Anterior cingulate cortex (tissue), 58 donors: Measurements from ENCODE around the gene PAX5.

Experiments
- DNase-seq, 58 donors: peaks; one replicate each; lab custom pipeline; 2025; lab: John Stamatoyannopoulos, UW

The PAX5 gene

GRCh38 chr9:37037503-37038301 is 3.6 kb upstream of the PAX5 start:
- DNase-seq = no peak

- DNase-seq = no peak
Observed at GRCh38 chr9:37036776-37037502, 2.9 kb upstream of the PAX5 start.

GRCh38 chr9:37036371-37036775 is 2.3 kb upstream of the PAX5 start:
- DNase-seq = no peak

GRCh38 chr9:37035648-37036370 is 1.7 kb upstream of the PAX5 start:
- no peak for DNase-seq

- no peak for DNase-seq
Observed at GRCh38 chr9:37034938-37035647, 1.0 kb upstream of the PAX5 start.

GRCh38 chr9:37034305-37034937 is 353 bp upstream of the PAX5 start:
- no peak for DNase-seq

- no peak for DNase-seq
Observed at GRCh38 chr9:37033141-37033540, 927 bp downstream of the PAX5 start.

- no peak for DNase-seq
Observed at GRCh38 chr9:37032713-37033112, 1.4 kb downstream of the PAX5 start.

GRCh38 chr9:37031902-37032301 is 2.2 kb downstream of the PAX5 start:
- DNase-seq = no peak

- DNase-seq = no peak
Observed at GRCh38 chr9:37031081-37031480, 3.0 kb downstream of the PAX5 start.

GRCh38 chr9:37030611-37030939 is 3.5 kb downstream of the PAX5 start:
- no peak for DNase-seq

GRCh38 chr9:37029776-37030610 is 4.1 kb downstream of the PAX5 start:
- no peak for DNase-seq

GRCh38 chr9:37029304-37029775 is 4.7 kb downstream of the PAX5 start:
- DNase-seq = no peak

GRCh38 chr9:37028420-37029031 is 5.5 kb downstream of the PAX5 start:
- no peak for DNase-seq

GRCh38 chr9:37027582-37028419 is 6.3 kb downstream of the PAX5 start:
- DNase-seq = peak in 55 of 58 donors; percentile 8 to 80 (median 58)

- no peak for DNase-seq
Observed at GRCh38 chr9:37026931-37027581, 7.0 kb downstream of the PAX5 start.
